Measurements from ENCODE around the gene BRD7.

DNA sequence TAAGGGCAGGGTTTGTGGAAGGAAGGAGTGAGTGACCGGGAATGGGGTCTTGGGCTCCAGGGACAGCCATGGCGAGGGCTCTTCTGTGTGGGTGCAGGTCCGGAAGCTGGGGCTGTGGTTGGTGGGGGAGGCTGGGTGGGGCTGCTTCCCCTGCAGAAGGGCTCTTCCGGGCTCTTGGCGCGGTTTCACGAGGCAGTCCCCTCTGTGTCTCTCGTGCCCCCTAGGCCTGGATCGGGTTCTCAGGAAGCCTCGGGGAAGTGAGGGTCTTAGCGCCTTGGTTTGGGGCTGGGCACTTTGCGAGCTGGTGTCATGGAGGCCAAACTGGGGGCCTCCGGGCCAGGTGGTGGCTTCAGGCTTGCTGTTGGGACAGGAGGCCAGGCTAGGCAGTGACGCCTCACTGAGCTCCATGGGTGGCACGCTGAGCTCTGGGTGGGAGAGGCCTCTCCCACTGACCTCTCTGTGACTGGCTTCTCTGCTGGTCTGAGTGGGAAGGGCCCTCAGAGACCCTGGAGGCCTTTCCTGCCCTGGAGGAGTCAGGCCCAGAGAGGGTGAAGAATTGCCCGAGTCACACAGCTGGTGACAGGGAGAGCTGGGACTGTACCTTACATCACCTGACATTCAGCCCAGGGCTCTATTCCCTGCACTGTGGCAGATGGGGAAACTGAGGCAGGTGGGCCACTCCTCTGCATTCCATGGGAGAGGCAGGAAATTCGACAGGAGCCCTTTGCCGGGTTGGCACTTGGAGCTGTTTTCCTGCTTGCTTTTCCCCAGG is 94.3 kb downstream of the BRD7 start:
- TF ChIP-seq, protein P1, sequence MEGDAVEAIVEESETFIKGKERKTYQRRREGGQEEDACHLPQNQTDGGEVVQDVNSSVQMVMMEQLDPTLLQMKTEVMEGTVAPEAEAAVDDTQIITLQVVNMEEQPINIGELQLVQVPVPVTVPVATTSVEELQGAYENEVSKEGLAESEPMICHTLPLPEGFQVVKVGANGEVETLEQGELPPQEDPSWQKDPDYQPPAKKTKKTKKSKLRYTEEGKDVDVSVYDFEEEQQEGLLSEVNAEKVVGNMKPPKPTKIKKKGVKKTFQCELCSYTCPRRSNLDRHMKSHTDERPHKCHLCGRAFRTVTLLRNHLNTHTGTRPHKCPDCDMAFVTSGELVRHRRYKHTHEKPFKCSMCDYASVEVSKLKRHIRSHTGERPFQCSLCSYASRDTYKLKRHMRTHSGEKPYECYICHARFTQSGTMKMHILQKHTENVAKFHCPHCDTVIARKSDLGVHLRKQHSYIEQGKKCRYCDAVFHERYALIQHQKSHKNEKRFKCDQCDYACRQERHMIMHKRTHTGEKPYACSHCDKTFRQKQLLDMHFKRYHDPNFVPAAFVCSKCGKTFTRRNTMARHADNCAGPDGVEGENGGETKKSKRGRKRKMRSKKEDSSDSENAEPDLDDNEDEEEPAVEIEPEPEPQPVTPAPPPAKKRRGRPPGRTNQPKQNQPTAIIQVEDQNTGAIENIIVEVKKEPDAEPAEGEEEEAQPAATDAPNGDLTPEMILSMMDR (IDR thresholded peaks at IDR 0.05), result no peak
- no peak for TF ChIP-seq POLR2A (IDR thresholded peaks at IDR 0.05)

All from heart left ventricle (tissue), 13 donors.